Testis (tissue), 3 donors: Measurements from ENCODE around the gene ASAP2. TPM values are rescaled to one million over a fixed set of nuclear protein-coding genes. Genes with fewer than 3 reads are reported as not detected.

Experiments
- DNase-seq: peaks from one replicate; pipeline ENCODE4 v3.0.0-alpha.2; 2019
- H3K27ac ChIP-seq, 2 donors: fragments of 200-600 bp; sonication (generic); one replicate each; pipeline ENCODE4 v1.5.1; 2019
- H3K27me3 ChIP-seq: fragments of 200-600 bp; sonication (generic); one replicate; pipeline ENCODE4 v1.5.1; 2019
- H3K36me3 ChIP-seq: fragments of 200-600 bp; sonication (generic); one replicate; pipeline ENCODE4 v1.5.1; 2017; ENCODE audit warnings: low read depth; ENCODE audit errors: missing control alignments
- H3K4me1 ChIP-seq: fragments of 200-600 bp; sonication (generic); one replicate; pipeline ENCODE4 v1.5.1; 2019
- H3K4me3 ChIP-seq, 2 donors: fragments of 200-600 bp; sonication (generic); one replicate each; pipeline ENCODE4 v1.5.1; 2017 to 2019
- H3K9me3 ChIP-seq: fragments of 200-600 bp; sonication (generic); one replicate; pipeline ENCODE4 v1.5.1; 2017
- CTCF ChIP-seq, 3 experiments: fragments of 450-650 bp in 2 of 3; fragments of 200-600 bp in 1 of 3; sonication (generic) in 1 of 3; IDR thresholded peaks; one replicate each; pipeline ENCODE4 v1.5.1; 2016 to 2019; ENCODE audit warnings: antibody characterized with exemption in 3 of 3, mild to moderate bottlenecking in 2 of 3, moderate library complexity in 1 of 3
- POLR2A ChIP-seq: fragments of 450-650 bp; IDR thresholded peaks from one replicate; pipeline ENCODE4 v1.6.1; 2017; ENCODE audit warnings: antibody characterized with exemption, mild to moderate bottlenecking, moderate library complexity
- WGBS, 2 donors: methylation state at CpG; one replicate each; pipeline ENCODE4 v1.1.5; 2018; 5-methylcytosine and 5-hydroxymethylcytosine counted together
- intact Hi-C: fragments of 100-400 bp; cut with DNase I; formaldehyde crosslinking; loops from one replicate; pipeline ENCODE4 v1.15.1; 2023; ENCODE audit warnings: low total_unique reads
- polyA plus RNA-seq: library from polyadenylated mRNA; stranded (reverse); fragments of 350-450 nt; fragmentation: Illumina TruSeq; extraction: RNeasy Lipid Tissue Mini Kit (QIAGEN cat#74804); gene quantifications from one replicate; pipeline ENCODE4 v1.2.3, GENCODE V29; 2014; ENCODE audit warnings: low read depth, low replicate concordance; ENCODE audit not compliant: insufficient read depth
- total RNA-seq, 2 donors: library from RNA; depleted of rRNA; stranded (reverse); fragments of >200 nt; gene quantifications; one replicate each; pipeline ENCODE4 v1.2.3, GENCODE V29; 2016

ASAP2 gene
- total and polyA plus RNA-seq, 3 donors from 2014 or later = 42.4 to 87.2 (median 79.0) TPM

GRCh38 chr2:9336241-9336575, 129.6 kb downstream of the ASAP2 start:
- Histone ChIP-seq H3K36me3 (no peaks in the 10 kb centered on the region), H3K4me1 (no peaks in the 10 kb centered on the region), H3K4me3 (no peak overlapping the region), H3K27me3 (no peaks in the 10 kb centered on the region), H3K9me3 (no peaks in the 10 kb centered on the region), H3K27ac (no peak overlapping the region)
- TF ChIP-seq POLR2A = no peak
- TF ChIP-seq CTCF (IDR thresholded peaks at IDR 0.05) = no peak
- WGBS, 2 donors = 74 to 100% methylated on average over 2 of the region's 2 CpGs
- intact Hi-C loops = no loop called here
- DNase-seq = no peak

GRCh38 chr2:9336576-9337314, 130.1 kb downstream of the ASAP2 start:
- Histone ChIP-seq H3K4me3 (no peak overlapping the region), H3K27ac (no peak overlapping the region), H3K9me3 (no peaks in the 10 kb centered on the region), H3K4me1 (no peaks in the 10 kb centered on the region), H3K36me3 (no peaks in the 10 kb centered on the region), H3K27me3 (no peaks in the 10 kb centered on the region)
- DNase-seq = no peak
- intact Hi-C loops = no loop called here
- TF ChIP-seq CTCF (IDR thresholded peaks at IDR 0.05) (no peak), POLR2A (no peak)
- 72 to 75% methylated on average over 14 of the region's 14 CpGs for WGBS, 2 donors

- intact Hi-C loops = no loop called here
- Histone ChIP-seq H3K4me1 (no peaks in the 10 kb centered on the region), H3K36me3 (no peaks in the 10 kb centered on the region), H3K27ac (no peak overlapping the region), H3K4me3 (no peak overlapping the region), H3K27me3 (no peaks in the 10 kb centered on the region), H3K9me3 (no peaks in the 10 kb centered on the region)
- DNase-seq = no peak
- TF ChIP-seq POLR2A (no peak), CTCF (IDR thresholded peaks at IDR 0.05) (no peak)
- 94% methylated on average over 8 of the region's 8 CpGs for WGBS, 2 donors
Observed at GRCh38 chr2:9337901-9338300, 131.3 kb downstream of the ASAP2 start.

- intact Hi-C loops = no loop called here
- H3K27ac ChIP-seq = no peak overlapping the region
- TF ChIP-seq POLR2A (no peak), CTCF (IDR thresholded peaks at IDR 0.05) (no peak)
- H3K27me3 ChIP-seq = no peaks in the 10 kb centered on the region
- no peaks in the 10 kb centered on the region for H3K9me3 ChIP-seq
- H3K36me3 ChIP-seq = no peaks in the 10 kb centered on the region
- no peak overlapping the region for H3K4me3 ChIP-seq
- WGBS, 2 donors = 94 to 96% methylated on average over 12 of the region's 12 CpGs
- DNase-seq = no peak
- no peaks in the 10 kb centered on the region for H3K4me1 ChIP-seq
Observed at GRCh38 chr2:9341337-9341887, 134.8 kb downstream of the ASAP2 start.

- Histone ChIP-seq H3K4me3 (no peak overlapping the region), H3K9me3 (no peaks in the 10 kb centered on the region), H3K36me3 (no peaks in the 10 kb centered on the region), H3K27ac (no peak overlapping the region), H3K4me1 (no peaks in the 10 kb centered on the region), H3K27me3 (no peaks in the 10 kb centered on the region)
- no peak for DNase-seq
- TF ChIP-seq POLR2A = no peak
- intact Hi-C loops = no loop called here
- WGBS, 2 donors = 92 to 96% methylated on average over 8 of the region's 8 CpGs
Observed at GRCh38 chr2:9342659-9343058, 136.0 kb downstream of the ASAP2 start.
